HUES48 (cell line): ENCODE data around the gene XAB2.

Source experiments
- H3K27ac ChIP-seq: one replicate; pipeline ENCODE4 v1.7.0; 2013; ENCODE audit warnings: low read depth, low read length, inconsistent platforms
- H3K27me3 ChIP-seq: 2 replicates; pipeline ENCODE4 v1.6.1; 2013; ENCODE audit warnings: mild to moderate bottlenecking, low read length; ENCODE audit not compliant: control insufficient read depth, insufficient read depth
- H3K36me3 ChIP-seq: 2 replicates; pipeline ENCODE4 v1.6.1; 2013; ENCODE audit warnings: low read length; ENCODE audit not compliant: control insufficient read depth, insufficient read depth
- H3K4me1 ChIP-seq: 2 replicates; pipeline ENCODE4 v1.6.1; 2013; ENCODE audit warnings: mild to moderate bottlenecking, low read length; ENCODE audit not compliant: control insufficient read depth, insufficient read depth
- H3K4me3 ChIP-seq: 2 replicates; pipeline ENCODE4 v1.5.1; 2013; ENCODE audit warnings: mild to moderate bottlenecking, low read depth, low read length
- H3K9ac ChIP-seq: 2 replicates; pipeline ENCODE4 v1.6.1; 2013; ENCODE audit warnings: mild to moderate bottlenecking, low read depth, low read length, moderate library complexity
- H3K9me3 ChIP-seq: 2 replicates; pipeline ENCODE4 v1.6.1; 2013; ENCODE audit warnings: low read length; ENCODE audit not compliant: control insufficient read depth, insufficient read depth

XAB2 gene

GRCh38 chr19:7618348-7618747 is 11.0 kb downstream of the XAB2 start:
- Histone ChIP-seq H3K9ac (no peak overlapping the region), H3K36me3 (peaks cover 77% of the 10 kb centered on the region), H3K27ac (no peak overlapping the region)

GRCh38 chr19:7617735-7618134 is 11.6 kb downstream of the XAB2 start:
- Histone ChIP-seq H3K9ac (no peak overlapping the region), H3K36me3 (peaks cover 72% of the 10 kb centered on the region), H3K4me3 (no peak overlapping the region), H3K4me1 (no peaks in the 10 kb centered on the region), H3K27me3 (no peaks in the 10 kb centered on the region), H3K27ac (no peak overlapping the region), H3K9me3 (no peaks in the 10 kb centered on the region)

More at GRCh38 chr19:7618348-7618747, 11.0 kb downstream of the XAB2 start:
- H3K27me3 ChIP-seq: no peaks in the 10 kb centered on the region
- no peak overlapping the region for H3K4me3 ChIP-seq
- H3K9me3 ChIP-seq: no peaks in the 10 kb centered on the region
- H3K4me1 ChIP-seq: no peaks in the 10 kb centered on the region

- Histone ChIP-seq H3K27me3 (no peaks in the 10 kb centered on the region), H3K4me1 (no peaks in the 10 kb centered on the region), H3K36me3 (peaks cover 66% of the 10 kb centered on the region), H3K9me3 (no peaks in the 10 kb centered on the region), H3K27ac (no peak overlapping the region), H3K9ac (no peak overlapping the region), H3K4me3 (no peak overlapping the region)
Measured at GRCh38 chr19:7617172-7617571, 12.2 kb downstream of the XAB2 start.

GRCh38 chr19:7614859-7615741 is 14.2 kb downstream of the XAB2 start:
- Histone ChIP-seq H3K27me3 (no peaks in the 10 kb centered on the region), H3K4me1 (no peaks in the 10 kb centered on the region), H3K9ac (no peak overlapping the region), H3K9me3 (no peaks in the 10 kb centered on the region), H3K36me3 (peaks cover 65% of the 10 kb centered on the region), H3K27ac (no peak overlapping the region), H3K4me3 (no peak overlapping the region)

GRCh38 chr19:7612282-7613274 is 16.8 kb downstream of the XAB2 start:
- Histone ChIP-seq H3K27ac (no peak overlapping the region), H3K36me3 (peaks cover 54% of the 10 kb centered on the region), H3K4me3 (no peak overlapping the region), H3K27me3 (no peaks in the 10 kb centered on the region), H3K4me1 (no peaks in the 10 kb centered on the region), H3K9me3 (no peaks in the 10 kb centered on the region), H3K9ac (no peak overlapping the region)

GRCh38 chr19:7611541-7612279 is 17.6 kb downstream of the XAB2 start:
- no peak overlapping the region for H3K27ac ChIP-seq
- no peaks in the 10 kb centered on the region for H3K27me3 ChIP-seq
- no peak overlapping the region for H3K4me3 ChIP-seq
- no peaks in the 10 kb centered on the region for H3K4me1 ChIP-seq
- no peak overlapping the region for H3K9ac ChIP-seq
- no peaks in the 10 kb centered on the region for H3K9me3 ChIP-seq
- peaks cover 46% of the 10 kb centered on the region for H3K36me3 ChIP-seq

GRCh38 chr19:7610491-7611240 is 18.7 kb downstream of the XAB2 start:
- Histone ChIP-seq H3K4me1 (no peaks in the 10 kb centered on the region), H3K36me3 (peaks cover 41% of the 10 kb centered on the region), H3K4me3 (no peak overlapping the region), H3K9me3 (no peaks in the 10 kb centered on the region), H3K27me3 (no peaks in the 10 kb centered on the region), H3K9ac (no peak overlapping the region), H3K27ac (no peak overlapping the region)

- Histone ChIP-seq H3K36me3 (peaks cover 32% of the 10 kb centered on the region), H3K4me3 (no peak overlapping the region), H3K27me3 (no peaks in the 10 kb centered on the region), H3K9me3 (no peaks in the 10 kb centered on the region), H3K9ac (no peak overlapping the region), H3K4me1 (no peaks in the 10 kb centered on the region), H3K27ac (no peak overlapping the region)
Measured at GRCh38 chr19:7607874-7608560, 21.3 kb downstream of the XAB2 start.

- H3K36me3 ChIP-seq: peaks cover 32% of the 10 kb centered on the region
- no peak overlapping the region for H3K4me3 ChIP-seq
- no peak overlapping the region for H3K27ac ChIP-seq
- H3K27me3 ChIP-seq: no peaks in the 10 kb centered on the region
- no peaks in the 10 kb centered on the region for H3K4me1 ChIP-seq
- H3K9ac ChIP-seq: no peak overlapping the region
- no peaks in the 10 kb centered on the region for H3K9me3 ChIP-seq
Measured at GRCh38 chr19:7607212-7607873, 22.0 kb downstream of the XAB2 start.
